ENCODE data around the gene ERI3.

DNA sequence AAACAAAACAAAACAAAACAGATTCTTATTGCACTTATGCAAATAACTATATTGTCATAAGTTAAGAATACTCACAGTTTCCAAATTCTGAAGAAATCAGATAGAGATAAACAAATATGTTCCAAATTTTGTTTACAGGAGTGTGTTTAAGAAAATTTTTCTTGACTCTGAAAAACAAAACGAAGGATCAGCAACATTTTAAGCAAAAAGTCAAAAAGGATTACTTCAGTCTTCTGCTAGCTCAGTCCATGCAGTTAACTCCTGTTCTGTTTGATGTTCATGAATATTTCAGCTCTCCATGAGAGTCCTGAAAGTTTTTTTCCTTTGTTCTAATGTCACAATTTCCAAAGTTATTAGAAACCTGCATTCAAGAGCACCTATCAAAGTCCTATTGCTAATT, 180.4 kb downstream of the ERI3 start:
- TF ChIP-seq POLR2A (IDR thresholded peaks at IDR 0.05; ENCODE audit: low read length) (no peak), GATA1 (IDR thresholded peaks at IDR 0.05; ENCODE audit: low read depth, low read length) (no peak)
